GM20431 (cell line): ENCODE data around the gene USP22.
"Not testable (repeated sequence)": the region's sequence is repeated elsewhere in the genome, so short reads cannot be mapped to it uniquely, and the experiment has no call there.

ENCODE experiments used
- in situ Hi-C: fragments of 300-500 bp; cut with MseI, MboI; formaldehyde crosslinking; loops from one replicate; pipeline ENCODE4 v1.15.0; 2020; ENCODE audit warnings: low sequenced_read_pairs; ENCODE audit not compliant: unreplicated experiment

USP22 gene

GRCh38 chr17:20992987-20993862 lies 49.6 kb downstream of the USP22 start:
- in situ Hi-C loops: no loop called here

GRCh38 chr17:20992416-20992815 lies 50.4 kb downstream of the USP22 start:
- in situ Hi-C loops: no loop called here

- in situ Hi-C loops: no loop called here
These were observed 51.4 kb downstream of the USP22 start for GRCh38 chr17:20991276-20992037.

- in situ Hi-C loops: no loop called here
These were observed 52.6 kb downstream of the USP22 start for GRCh38 chr17:20989991-20990855.

GRCh38 chr17:20989481-20989880 lies 53.3 kb downstream of the USP22 start:
- in situ Hi-C loops: no loop called here

- in situ Hi-C loops: no loop called here
These were observed 53.9 kb downstream of the USP22 start for GRCh38 chr17:20988896-20989295.

- in situ Hi-C loops: no loop called here
These were observed 54.7 kb downstream of the USP22 start for GRCh38 chr17:20988001-20988636.

GRCh38 chr17:20987511-20987910 lies 55.3 kb downstream of the USP22 start:
- in situ Hi-C loops: no loop called here

GRCh38 chr17:20986767-20987510 lies 55.9 kb downstream of the USP22 start:
- in situ Hi-C loops: no loop called here

GRCh38 chr17:20983359-20983637 lies 59.5 kb downstream of the USP22 start:
- in situ Hi-C loops: no loop called here

GRCh38 chr17:20982589-20983358 lies 60.0 kb downstream of the USP22 start:
- in situ Hi-C loops: no loop called here

GRCh38 chr17:20981046-20981920 lies 61.5 kb downstream of the USP22 start:
- in situ Hi-C loops: no loop called here

- in situ Hi-C loops: no loop called here
These were observed 63.1 kb downstream of the USP22 start for GRCh38 chr17:20979792-20980083.

GRCh38 chr17:20979007-20979791 lies 63.6 kb downstream of the USP22 start:
- in situ Hi-C loops: not testable (repeated sequence)

GRCh38 chr17:20977609-20978253 lies 65.1 kb downstream of the USP22 start:
- in situ Hi-C loops: not testable (repeated sequence)

GRCh38 chr17:20975566-20975965 lies 67.2 kb downstream of the USP22 start:
- in situ Hi-C loops: no loop called here

- in situ Hi-C loops: no loop called here
These were observed 72.5 kb downstream of the USP22 start for GRCh38 chr17:20970329-20970728.
